GM18868 (cell line): ENCODE measurements around the gene DCHS2.

Source experiments
- ATAC-seq: cut with Tn5 transposase; IDR thresholded peaks from one replicate; pipeline ENCODE4 v1.9.1; 2021; ENCODE audit warnings: mild to moderate bottlenecking, moderate library complexity; ENCODE audit not compliant: unreplicated experiment

The DCHS2 gene

DNA sequence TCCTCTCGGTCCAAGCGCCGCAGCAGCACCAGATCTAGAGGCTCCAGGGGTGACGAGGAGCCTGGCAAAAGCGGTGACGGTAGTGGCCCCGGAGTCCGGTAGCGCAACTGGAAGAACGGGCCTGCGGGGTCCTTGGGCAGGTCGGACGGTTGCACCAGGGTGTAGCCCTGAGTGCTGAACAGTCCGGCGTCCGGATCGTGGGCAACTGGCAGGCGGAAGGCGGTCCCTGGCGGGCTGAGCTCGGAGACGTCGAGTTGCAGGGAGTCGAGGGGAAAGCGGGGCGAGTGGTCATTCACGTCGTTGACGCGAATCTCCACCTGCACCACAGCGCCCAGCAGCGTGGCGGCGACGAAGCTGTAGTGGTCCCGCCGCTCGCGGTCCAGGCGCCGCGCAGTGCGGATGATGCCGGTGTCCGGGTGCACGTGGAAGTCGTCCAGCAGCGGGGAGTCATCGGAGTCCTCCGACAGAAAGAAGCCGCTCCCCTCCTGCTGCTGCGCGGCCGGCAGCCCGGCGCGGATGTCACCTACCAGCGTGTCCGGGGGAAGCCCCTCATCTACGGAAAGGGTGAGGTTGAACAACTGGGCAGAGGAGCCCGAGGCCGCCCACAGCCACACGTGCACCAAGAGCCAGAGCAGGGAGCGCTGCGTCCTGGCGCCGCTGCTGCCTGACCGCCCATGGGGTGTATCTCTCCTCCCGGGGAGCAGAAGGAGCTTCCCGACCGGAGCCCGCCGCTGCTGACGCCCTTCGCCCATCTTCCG, 837 bp downstream of the DCHS2 start:
- ATAC-seq: peak; percentile 64

DNA sequence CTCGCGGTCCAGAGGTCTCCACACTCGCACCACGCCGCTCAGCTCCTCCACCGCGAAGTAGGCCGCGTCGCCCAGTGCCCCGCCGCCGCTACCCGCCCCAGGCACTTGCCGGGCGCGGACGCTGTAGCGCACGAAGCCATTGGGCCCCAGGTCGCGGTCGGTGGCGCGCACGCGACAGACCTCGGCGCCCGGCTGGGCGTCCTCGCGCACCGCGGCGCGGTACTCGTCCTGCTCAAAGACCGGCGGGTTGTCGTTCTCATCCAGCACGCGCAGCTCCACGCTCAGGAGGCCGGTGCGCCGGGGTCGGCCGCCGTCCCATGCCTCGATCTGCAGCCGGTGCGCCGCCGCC, 1.4 kb downstream of the DCHS2 start:
- no peak for ATAC-seq

DNA sequence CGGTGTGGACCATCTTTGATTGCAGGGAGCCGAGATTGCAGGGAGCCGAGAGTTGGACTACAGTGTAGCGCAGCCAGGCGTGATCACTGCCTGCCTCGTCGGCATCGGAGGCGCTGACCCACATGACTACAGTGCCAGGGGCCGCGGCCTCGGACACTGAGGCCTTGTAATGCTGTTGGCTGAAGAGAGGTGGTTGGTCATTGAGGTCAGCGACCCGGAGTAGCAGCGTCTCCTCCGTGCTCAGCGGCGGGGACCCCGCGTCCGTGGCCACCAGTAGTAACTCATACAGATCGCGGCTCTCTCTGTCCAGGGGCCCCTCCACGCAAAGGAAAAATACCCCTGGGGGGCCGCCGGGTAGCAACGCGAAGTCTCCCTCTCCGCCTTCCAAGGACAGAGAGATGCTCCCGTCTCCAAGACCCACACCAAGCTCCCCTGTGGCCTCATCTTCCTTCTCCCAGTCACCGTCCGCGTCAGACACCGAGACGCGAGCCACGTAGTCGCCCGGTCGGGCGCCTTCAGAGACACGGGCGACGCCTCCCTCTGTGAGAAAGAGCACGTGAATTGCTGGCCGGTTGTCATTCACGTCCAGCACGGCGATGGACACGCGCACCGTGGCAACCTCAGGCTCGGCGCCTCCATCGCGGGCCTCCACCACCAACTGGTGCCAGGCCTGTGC, 1.9 kb downstream of the DCHS2 start:
- ATAC-seq: no peak

DNA sequence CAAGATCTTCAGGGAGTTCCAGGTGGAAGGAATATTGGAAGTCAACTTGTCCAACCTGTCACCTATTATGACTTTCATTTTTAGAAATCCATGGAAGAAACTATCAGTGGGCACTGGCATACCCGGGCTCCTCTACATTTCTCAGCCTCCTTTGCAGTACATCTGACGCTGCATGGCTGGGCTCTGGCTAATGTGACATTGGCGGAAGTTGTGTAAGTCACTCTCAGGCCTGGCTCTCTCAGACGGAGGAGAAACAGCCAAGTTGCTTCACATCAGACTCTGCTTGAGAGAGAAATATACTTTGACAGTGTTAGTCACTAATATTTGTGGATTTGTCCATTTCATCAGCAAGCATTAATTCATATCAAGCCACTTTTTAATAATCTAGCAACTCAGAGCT, 4.5 kb downstream of the DCHS2 start:
- no peak for ATAC-seq

DNA sequence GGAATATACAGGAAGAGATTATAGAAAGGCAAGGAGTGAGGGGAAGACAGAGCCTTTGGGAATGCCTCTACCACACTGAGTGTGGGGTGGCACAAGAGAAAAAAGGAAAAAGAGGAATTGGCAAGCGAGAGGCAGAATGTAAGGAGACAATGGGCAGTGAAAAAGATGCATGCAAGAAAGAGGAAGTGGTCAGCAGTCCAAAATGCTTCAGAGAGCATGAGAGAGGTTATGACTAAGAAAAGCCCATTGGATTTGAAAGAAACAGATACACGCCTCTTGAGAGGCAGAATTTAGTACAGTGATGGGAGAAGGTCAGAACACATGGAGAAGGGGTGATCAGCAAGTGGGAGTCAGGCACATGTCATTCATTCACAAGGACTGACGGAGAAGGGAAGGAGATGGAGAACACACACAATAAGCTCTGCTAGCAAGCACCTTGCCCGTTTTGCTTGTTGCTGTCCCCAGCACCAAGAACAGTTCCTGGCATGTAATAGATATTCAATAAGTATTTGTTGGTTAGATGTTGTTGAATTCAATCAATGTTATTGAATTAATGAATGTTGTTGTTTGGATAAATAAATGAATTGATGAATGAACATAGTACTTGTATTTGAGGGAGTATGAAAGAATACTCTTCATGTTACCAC, 6.3 kb downstream of the DCHS2 start:
- peak; percentile 99 for ATAC-seq

DNA sequence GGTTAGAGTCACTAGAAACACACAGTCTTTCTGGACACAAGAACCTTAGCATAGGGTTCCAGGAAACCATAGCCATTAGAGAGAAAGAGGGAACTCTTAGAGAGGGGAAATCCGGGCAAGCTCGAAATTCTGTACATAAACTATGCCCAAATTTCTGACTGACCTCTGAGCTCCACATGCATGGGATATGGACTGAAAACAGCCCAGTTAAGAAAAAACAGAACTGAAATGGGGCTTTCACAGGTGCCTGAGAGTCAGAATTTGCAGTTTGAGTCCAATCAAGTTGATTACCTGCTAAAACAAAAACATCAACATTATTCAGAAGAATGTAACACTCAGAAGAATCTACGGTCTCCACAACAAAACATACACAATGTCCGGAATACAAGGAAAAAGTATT, 13.1 kb downstream of the DCHS2 start:
- ATAC-seq: peak; percentile 14

DNA sequence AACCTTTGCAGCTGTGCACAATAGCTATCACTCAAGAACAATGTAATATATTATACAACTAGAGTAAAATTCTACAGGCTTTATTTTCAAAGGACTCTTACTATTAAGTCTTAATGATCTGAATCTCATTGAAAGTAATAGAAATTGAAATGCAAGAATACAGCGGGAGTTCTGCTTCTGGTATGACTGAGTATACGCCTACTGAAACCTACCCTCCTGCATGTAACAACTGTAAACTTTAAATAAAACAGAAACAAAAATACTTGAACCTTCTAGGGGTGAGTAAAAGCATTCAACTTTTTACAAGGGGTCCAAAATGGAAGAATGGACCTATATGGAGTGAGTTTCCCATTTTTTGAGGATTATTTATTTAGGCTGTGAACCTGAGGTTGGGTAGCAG, 13.5 kb downstream of the DCHS2 start:
- peak; percentile 77 for ATAC-seq

DNA sequence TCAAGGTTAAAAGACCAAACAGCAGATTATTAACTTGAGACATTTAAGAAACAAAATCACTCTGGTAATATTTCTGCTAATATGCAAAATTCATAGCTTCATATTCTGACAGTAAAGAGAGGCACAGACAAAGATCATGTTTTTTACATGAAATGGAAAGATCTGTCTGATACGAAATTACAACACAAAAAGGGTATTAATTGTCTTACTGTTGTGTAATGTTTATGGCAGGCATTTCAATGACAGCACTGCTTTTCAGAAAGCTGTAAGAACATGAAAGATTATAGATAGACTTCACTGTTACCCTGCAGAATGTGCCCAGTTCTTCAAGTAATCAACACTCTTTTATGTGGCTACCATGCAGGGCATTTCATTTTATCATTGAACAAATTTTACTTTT, 15.4 kb downstream of the DCHS2 start:
- no peak for ATAC-seq

DNA sequence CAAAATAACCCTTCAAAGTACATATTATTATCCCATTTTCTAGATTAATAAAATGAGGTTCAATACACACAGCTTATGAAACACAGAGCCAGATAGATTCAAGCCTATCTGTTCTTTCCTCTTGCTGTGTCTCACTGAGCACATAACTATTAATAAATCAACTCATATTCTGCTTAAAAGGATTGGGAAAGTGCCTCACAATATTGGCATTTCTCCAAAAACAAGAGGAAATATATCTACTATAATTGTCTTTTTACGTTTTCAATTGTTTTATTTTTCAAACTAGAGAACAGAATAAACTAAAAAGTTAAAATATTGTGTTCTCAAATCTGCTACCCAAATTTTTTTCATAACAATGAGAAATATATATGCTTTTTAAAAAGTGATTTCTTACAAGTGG, 15.8 kb downstream of the DCHS2 start:
- ATAC-seq: no peak

DNA sequence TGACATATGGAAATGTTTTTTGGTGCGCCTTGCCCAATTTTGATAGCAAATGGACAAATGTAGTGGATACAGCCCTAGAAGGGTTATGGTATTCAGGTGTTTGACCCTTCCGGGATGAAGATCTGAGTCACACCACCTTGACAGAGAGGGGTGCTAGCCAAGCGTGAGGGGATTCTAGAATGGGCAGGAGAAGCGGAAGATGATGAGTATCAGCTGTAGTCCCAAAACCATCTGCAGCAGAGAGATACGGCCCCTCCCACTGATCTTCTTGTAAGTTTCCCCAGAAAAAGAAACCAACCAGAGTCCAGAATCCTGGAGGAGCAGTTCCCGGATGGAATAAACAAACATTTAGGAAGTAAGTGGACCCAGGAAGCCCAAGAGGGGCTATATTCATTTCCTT, 18.1 kb downstream of the DCHS2 start:
- ATAC-seq: no peak

DNA sequence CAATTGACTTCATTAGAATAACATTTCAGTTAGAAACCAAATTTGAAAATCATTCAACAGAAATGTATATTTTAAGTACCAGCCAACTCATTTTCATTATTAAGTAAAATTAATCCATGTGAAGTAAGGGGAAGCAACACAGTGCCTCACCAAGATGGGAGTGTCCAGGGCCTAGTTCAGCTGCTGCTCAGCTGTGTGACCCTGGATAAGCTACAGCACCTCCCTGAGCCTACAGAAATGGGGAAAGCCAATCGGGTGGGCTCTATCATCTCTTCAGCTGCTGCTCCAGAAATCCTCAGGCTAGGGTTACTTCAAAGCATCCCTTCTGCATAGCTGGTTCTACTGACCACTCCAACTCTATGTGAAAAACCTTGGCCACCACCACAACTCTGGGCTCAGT, 18.7 kb downstream of the DCHS2 start:
- no peak for ATAC-seq

DNA sequence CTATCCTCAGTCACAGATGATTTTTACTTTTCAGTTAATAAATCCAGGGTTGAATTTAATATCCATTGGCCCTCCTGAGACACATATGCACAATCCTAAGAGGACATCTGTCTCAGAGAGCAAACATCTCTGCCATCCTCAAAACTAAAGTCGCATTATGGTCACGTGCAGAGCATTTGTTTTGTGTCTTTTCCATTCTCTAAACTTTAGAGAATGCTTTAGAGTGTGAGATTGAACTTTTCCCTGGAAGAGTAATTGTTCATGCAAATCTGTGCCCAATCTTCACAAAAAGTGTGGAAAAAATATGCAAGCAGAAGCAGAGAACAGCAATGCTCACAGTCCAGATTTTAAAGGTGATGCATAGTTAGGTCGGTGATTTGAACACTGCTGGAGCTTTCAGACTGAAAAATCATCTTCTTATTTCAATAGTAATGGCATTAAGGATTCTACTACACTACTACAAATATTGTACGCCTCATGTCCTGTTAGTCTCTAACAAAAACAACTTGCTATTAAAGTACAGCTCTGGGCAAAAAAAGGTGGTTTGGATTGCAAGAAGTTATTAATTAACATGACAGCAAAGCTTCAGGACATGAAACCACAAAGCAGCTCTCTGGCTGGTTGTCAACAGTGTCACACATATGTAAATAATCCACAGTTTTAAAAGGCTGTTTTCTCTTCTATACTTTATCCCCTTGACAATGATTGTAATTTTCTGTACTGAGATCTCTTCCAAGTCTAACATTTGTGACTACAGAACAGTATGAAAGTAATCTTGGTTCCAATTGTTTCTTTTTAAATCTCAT, 19.9 kb downstream of the DCHS2 start:
- no peak for ATAC-seq

DNA sequence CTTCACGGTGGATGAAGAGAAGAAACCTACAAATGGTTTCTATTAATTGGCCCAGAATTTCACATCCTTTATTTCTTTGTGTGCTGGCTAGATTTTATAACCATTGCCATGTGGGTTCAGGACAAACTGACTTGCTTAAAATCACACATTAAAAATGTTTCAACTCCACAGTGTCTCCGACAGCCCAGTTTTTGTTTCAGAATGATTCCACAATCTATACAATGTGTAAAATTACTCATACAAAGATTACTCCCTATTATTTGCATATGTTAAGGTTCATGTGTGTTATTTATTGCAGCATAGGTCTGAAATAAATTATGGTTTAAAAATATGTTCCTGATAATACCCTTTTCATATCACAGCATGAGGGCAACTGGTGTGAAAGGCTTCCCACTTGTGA, 20.6 kb downstream of the DCHS2 start:
- ATAC-seq: peak; percentile 88

DNA sequence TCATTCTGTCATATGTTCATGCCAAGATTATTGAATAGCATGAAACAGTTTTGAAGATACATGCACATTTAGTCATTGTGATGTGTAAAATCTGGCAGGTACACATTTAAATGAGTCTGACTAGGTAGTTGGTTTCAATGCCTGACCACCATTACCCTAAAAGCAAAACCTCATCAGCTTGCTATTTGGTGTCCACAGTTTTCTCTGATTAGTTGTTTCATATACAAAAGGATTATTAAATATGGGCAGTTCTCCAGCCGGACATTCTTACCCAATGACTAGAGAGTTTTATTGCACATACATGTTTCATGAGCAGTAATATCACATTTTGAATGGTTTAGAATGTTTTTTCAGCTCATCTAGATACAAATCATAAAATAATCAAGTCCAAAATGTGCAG, 23.7 kb downstream of the DCHS2 start:
- ATAC-seq: no peak

DNA sequence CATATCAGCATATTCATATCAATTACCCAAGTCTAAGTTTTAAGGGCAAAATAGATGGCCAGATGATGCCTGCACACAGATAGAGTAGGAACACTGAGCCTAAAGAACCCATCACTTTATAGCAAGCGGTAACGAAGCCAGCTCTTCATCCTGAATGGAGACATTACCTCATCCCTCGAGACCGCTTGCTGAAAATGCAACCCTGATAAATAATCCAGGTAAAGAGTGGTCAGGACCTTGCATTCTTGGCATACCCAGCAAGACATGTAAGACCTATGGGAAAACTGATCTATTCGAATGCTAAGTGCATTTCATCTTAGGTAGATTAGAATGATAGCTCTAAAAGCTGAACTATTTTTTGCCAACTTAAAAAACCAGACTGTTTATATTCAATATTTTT, 25.3 kb downstream of the DCHS2 start:
- no peak for ATAC-seq

DNA sequence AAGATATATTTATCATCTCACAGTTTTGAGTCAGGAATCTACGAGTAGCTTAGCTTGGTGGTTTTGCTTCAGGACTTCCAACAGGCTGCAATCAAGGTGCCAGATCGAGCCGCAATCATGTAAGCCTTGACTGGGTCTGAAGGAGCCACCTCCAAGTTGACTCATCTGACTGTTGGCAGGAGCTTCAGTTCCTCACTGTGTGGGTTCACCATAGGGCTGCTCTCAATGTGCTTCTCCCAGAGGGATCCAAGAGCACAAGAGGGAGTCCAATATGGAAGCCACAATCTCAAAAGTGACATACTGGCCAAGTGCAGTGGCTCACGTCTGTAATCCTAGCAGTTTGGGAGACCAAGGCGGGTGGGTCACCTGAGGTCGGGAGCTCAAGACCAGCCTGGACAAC, 26.5 kb downstream of the DCHS2 start:
- ATAC-seq: no peak

DNA sequence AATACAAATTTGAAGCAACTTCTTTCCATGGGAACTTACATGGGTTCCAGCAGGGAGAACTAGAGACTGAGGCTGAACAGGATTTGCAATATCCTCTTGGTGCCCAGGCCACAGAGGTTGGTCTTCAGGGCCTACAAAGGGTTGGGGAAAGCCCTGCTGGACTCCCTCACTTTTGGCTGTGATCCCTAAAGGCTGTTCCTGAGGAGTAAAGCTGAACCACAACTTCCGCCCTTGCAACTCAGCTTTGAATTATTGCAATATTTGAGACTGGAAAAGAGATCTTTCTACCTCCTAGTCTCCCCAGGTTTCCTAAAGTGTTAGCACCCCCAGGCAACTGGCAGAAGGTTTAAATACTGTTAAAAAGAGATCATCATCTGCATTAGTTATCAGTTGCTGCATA, 26.9 kb downstream of the DCHS2 start:
- no peak for ATAC-seq

DNA sequence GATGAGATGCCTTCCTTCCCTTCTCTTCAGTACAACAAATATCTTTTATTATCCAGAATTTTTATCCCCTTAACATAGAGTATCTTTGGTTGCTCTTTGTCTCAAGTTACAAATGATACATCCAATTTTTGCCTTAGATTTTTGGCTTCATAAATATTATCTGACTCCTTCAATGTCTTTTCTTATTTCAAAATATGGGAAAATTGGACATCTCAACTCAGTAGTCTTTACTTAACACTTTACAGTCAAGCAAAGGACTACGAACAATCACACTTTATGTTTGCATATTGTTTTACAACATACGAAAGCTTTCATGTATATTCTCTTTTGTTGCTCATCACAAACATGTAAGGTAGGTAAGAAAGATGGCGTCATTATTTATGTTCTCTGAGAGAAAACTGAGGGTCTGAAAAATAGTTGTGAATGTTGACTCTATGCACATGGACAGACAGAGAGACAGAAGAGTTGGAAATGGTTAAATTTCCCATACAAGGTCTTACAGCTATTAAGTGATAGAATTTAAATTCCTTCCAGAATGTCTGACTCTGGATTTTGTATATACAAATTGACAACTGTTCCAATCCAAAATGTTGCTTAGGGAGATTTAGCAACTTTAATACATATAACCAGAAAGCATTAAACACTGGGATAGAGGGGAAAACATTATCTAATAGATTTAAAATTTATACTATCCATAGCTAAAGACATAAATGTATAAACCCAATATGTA, 29.4 kb downstream of the DCHS2 start:
- no peak for ATAC-seq

DNA sequence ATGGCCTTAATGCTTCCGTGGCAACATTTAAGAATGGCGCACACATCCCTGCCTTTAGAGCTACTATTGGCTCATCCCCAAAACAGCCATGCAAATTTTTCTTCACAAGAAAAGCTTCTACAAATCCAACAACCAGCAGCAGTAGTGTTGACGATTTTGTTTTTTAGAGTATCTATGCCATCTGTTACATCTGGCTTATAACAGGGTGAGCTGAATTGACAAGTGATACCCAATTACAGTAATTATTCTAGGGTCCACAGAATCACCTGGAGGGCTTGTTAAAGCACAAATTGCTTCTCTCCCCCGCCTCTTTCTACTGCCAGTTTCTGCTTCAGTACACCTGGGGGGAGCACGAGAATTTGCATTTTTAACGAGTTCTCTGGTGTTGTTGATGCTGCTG, 34.1 kb downstream of the DCHS2 start:
- ATAC-seq: no peak

DNA sequence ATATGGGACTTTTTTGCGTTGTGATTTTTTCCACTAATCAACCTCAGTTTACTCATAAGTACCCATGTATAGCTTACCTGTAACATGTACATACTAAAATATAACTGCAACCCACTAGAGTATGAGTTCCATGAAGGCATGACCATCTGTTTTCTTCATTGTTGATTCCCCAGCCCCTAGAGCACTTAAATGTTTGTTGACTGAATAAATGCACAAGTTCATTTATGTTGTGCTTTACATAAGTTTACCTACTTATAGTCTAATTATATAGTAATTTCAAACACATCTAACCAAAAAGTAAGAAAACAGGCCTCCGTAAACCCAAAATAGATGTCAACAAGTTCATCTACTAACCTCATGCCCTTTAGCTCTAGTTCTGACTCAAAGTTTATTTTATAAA, 34.7 kb downstream of the DCHS2 start:
- ATAC-seq: no peak

DNA sequence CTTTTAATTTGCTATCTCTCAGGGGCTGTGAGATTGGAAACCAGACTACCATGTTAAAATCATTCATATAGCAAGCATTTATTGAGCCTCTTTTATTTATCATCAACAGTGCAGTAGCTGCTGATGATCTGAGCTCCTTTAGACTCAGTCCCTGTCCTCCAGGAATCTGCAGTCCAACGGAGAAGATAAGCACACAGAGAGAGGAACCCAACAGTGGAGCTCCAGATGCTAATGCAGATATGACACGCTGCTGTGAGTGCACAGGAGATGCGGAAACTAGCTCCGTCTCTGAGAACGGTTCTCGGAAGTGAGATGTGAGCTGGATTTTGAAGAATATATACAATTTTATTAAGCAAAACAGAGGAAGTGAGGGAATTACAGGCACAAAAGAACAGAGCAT, 35.4 kb downstream of the DCHS2 start:
- no peak for ATAC-seq
